Measurements from ENCODE around the gene KRTAP4-9. TPM values are rescaled to one million over a fixed set of nuclear protein-coding genes. Genes with fewer than 3 reads are reported as not detected.

KRTAP4-9 gene
- total and polyA plus RNA-seq, 9 of the 15 experiments (the other 6 are each of a cell fraction or from before 2014, with no cell fraction given): not detected

DNA sequence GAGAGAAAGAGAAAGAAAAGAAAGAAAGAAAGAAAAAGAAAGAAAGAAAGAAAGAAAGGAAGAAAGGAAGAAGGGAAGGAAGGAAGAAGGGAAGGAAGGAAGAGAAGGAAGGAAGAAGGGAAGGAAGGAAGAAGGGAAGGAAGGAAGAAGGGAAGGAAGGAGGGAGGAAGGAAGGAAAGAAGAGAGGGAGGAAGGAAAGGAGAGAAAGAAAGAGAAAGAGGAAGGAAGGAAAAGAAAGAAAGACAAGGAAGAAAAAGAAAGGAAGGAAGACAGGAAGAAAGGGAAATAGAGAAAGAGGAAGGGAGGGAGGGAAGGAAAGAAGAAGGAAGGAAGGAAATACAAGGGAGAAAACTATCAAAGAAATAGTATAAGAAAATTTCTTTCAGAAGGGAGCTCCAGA, 28.4 kb upstream of the KRTAP4-9 start:
- H3K79me2 ChIP-seq (ENCODE audit: control insufficient read depth, insufficient read depth, low read length): no peaks in the 10 kb centered on the region
- H3K27ac ChIP-seq (ENCODE audit: extremely low read depth, low read depth, low read length): no peak overlapping the region
- TF ChIP-seq, protein P1, sequence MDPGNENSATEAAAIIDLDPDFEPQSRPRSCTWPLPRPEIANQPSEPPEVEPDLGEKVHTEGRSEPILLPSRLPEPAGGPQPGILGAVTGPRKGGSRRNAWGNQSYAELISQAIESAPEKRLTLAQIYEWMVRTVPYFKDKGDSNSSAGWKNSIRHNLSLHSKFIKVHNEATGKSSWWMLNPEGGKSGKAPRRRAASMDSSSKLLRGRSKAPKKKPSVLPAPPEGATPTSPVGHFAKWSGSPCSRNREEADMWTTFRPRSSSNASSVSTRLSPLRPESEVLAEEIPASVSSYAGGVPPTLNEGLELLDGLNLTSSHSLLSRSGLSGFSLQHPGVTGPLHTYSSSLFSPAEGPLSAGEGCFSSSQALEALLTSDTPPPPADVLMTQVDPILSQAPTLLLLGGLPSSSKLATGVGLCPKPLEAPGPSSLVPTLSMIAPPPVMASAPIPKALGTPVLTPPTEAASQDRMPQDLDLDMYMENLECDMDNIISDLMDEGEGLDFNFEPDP (CRISPR knock-in tag; IDR thresholded peaks at IDR 0.05): no peak
- 0 out of 2 replicates have a peak, but pooled peaks have one; percentile 44 for TF ChIP-seq ELF4 (CRISPR knock-in tag; IDR thresholded peaks at IDR 0.05)
- TF ChIP-seq, protein P2, sequence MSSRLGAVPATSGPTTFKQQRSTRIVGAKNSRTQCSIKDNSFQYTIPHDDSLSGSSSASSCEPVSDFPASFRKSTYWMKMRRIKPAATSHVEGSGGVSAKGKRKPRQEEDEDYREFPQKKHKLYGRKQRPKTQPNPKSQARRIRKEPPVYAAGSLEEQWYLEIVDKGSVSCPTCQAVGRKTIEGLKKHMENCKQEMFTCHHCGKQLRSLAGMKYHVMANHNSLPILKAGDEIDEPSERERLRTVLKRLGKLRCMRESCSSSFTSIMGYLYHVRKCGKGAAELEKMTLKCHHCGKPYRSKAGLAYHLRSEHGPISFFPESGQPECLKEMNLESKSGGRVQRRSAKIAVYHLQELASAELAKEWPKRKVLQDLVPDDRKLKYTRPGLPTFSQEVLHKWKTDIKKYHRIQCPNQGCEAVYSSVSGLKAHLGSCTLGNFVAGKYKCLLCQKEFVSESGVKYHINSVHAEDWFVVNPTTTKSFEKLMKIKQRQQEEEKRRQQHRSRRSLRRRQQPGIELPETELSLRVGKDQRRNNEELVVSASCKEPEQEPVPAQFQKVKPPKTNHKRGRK (tag; IDR thresholded peaks at IDR 0.05): peak; percentile 87
- ChIA-PET POLR2A (no interaction called here), CTCF (ENCODE audit: low intra/inter-chr PET ratio) (no interaction called here)
- H3K4me2 ChIP-seq (ENCODE audit: insufficient read depth, low read length): no peak overlapping the region
- no peaks in the 10 kb centered on the region for H4K20me1 ChIP-seq (replicated peaks; ENCODE audit: control insufficient read depth, insufficient read depth, low read length)
- H3K4me1 ChIP-seq (replicated peaks in 1 of 2; ENCODE audit: control insufficient read depth in 2 of 2, insufficient read depth in 2 of 2, low read length in 2 of 2): no peaks in the 10 kb centered on the region
- no peak overlapping the region for H2AFZ ChIP-seq (ENCODE audit: low read depth, low read length)
- FAIRE-seq (no peak), ATAC-seq (no peak), DNase-seq (ENCODE audit: extremely low read depth in 1 of 4, low spot score in 3 of 4) (no peak)
- H3K9me1 ChIP-seq (ENCODE audit: control insufficient read depth, insufficient read depth, low read length): no peaks in the 10 kb centered on the region
- intact Hi-C loops (cut with micrococcal nuclease) (no loop called here), in situ Hi-C loops (cut with MboI) (no loop called here)
- no peaks in the 10 kb centered on the region for H3K27me3 ChIP-seq (ENCODE audit: control insufficient read depth in 2 of 2, insufficient read depth in 2 of 2, low read length in 2 of 2)
- no peaks in the 10 kb centered on the region for H3K36me3 ChIP-seq (ENCODE audit: control insufficient read depth, insufficient read depth, low read length)
- no peak overlapping the region for H3K4me3 ChIP-seq
- no TSS peak for BruUV-seq (replicated peaks)
- H3K9ac ChIP-seq (ENCODE audit: insufficient read depth in 1 of 2, low read depth in 2 of 2, low read length in 2 of 2): no peak overlapping the region
- H3K9me3 ChIP-seq (replicated peaks; ENCODE audit: control insufficient read depth, insufficient read depth, low read depth, low read length): no peaks in the 10 kb centered on the region

DNA sequence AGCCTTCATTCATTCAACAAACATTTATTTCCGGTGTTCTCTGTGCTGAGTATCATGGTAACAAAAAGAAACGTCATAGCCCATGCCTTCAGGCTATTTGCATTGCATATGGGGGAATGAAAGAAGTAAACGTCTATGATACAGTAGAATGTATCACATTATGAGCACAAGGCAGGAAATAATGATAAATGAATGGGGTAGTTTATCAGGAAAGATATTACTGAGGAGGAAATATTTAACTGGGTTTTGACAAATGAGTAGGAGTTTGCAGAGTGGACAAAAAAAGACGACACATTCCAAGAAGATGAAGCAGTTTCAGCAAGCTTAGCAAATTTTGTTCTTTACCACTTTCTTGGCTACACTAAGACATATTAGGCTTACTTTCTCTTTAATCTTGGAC, 22.6 kb upstream of the KRTAP4-9 start:
- ChIA-PET POLR2A (no interaction called here), CTCF (ENCODE audit: low intra/inter-chr PET ratio) (no interaction called here)
- no peak overlapping the region for H3K9ac ChIP-seq (ENCODE audit: insufficient read depth in 1 of 2, low read depth in 2 of 2, low read length in 2 of 2)
- in situ Hi-C loops (cut with MboI): no loop called here
- H2AFZ ChIP-seq (ENCODE audit: low read depth, low read length): no peak overlapping the region
- H3K4me2 ChIP-seq (ENCODE audit: insufficient read depth, low read length): no peak overlapping the region
- H3K4me1 ChIP-seq (replicated peaks in 1 of 2; ENCODE audit: control insufficient read depth in 2 of 2, insufficient read depth in 2 of 2, low read length in 2 of 2): no peaks in the 10 kb centered on the region
- H3K4me3 ChIP-seq: no peak overlapping the region
- H3K79me2 ChIP-seq (ENCODE audit: control insufficient read depth, insufficient read depth, low read length): no peaks in the 10 kb centered on the region
- WGBS (ENCODE audit: insufficient coverage, low coverage, missing lambda C conversion rate): 0% methylated on average over 4 of the region's 4 CpGs
- FAIRE-seq (no peak), DNase-seq (ENCODE audit: extremely low read depth in 1 of 4, low spot score in 3 of 4) (no peak), ATAC-seq (no peak)
- intact Hi-C loops (cut with micrococcal nuclease): no loop called here
- no TSS peak for BruUV-seq (replicated peaks)
- H3K9me1 ChIP-seq (ENCODE audit: control insufficient read depth, insufficient read depth, low read length): no peaks in the 10 kb centered on the region
- no peak overlapping the region for H3K27ac ChIP-seq (ENCODE audit: extremely low read depth, low read depth, low read length)
- H3K36me3 ChIP-seq (ENCODE audit: control insufficient read depth, insufficient read depth, low read length): no peaks in the 10 kb centered on the region
- no peaks in the 10 kb centered on the region for H3K27me3 ChIP-seq (ENCODE audit: control insufficient read depth in 2 of 2, insufficient read depth in 2 of 2, low read length in 2 of 2)
- H4K20me1 ChIP-seq (replicated peaks; ENCODE audit: control insufficient read depth, insufficient read depth, low read length): no peaks in the 10 kb centered on the region
- no peaks in the 10 kb centered on the region for H3K9me3 ChIP-seq (replicated peaks; ENCODE audit: control insufficient read depth, insufficient read depth, low read depth, low read length)
- TF ChIP-seq TCF7 (IDR thresholded peaks at IDR 0.05; ENCODE audit: borderline replicate concordance) (no peak), ZNF3 (CRISPR knock-in tag; IDR thresholded peaks at IDR 0.05) (no peak), ZNF830 (CRISPR knock-in tag; IDR thresholded peaks at IDR 0.05) (no peak), CGGBP1 (CRISPR knock-in tag; IDR thresholded peaks at IDR 0.05) (no peak), LEF1 (IDR thresholded peaks at IDR 0.05) (no peak), PYGO2 (tag; IDR thresholded peaks at IDR 0.05) (no peak), ZNF175 (CRISPR knock-in tag; IDR thresholded peaks at IDR 0.05; ENCODE audit: low read depth) (no peak), KDM2B (CRISPR knock-in tag; IDR thresholded peaks at IDR 0.05) (no peak), ATF3 (IDR thresholded peaks at IDR 0.05) (no peak), ATF3 (CRISPR knock-in tag; conservative IDR thresholded peaks at IDR 0.05) (no peak), NR3C1 (CRISPR knock-in tag; IDR thresholded peaks at IDR 0.05) (no peak), ZNF644 (tag; IDR thresholded peaks at IDR 0.05; ENCODE audit: low read depth) (no peak)
